22Rv1 (cell line): ENCODE data around the gene SUGP1.

Experiments
- H3K27ac ChIP-seq: fragments of 450-650 bp; 2 replicates; pipeline ENCODE4 v1.5.1; 2017
- CTCF ChIP-seq: fragments of 450-650 bp; IDR thresholded peaks from 2 replicates; pipeline ENCODE4 v1.5.1; 2017; ENCODE audit warnings: mild to moderate bottlenecking
- ZFX ChIP-seq: fragments of 450-650 bp; IDR thresholded peaks from 2 replicates; pipeline ENCODE4 v1.6.1; 2017; ENCODE audit warnings: antibody characterized with exemption, borderline replicate concordance

Gene SUGP1, protein sequence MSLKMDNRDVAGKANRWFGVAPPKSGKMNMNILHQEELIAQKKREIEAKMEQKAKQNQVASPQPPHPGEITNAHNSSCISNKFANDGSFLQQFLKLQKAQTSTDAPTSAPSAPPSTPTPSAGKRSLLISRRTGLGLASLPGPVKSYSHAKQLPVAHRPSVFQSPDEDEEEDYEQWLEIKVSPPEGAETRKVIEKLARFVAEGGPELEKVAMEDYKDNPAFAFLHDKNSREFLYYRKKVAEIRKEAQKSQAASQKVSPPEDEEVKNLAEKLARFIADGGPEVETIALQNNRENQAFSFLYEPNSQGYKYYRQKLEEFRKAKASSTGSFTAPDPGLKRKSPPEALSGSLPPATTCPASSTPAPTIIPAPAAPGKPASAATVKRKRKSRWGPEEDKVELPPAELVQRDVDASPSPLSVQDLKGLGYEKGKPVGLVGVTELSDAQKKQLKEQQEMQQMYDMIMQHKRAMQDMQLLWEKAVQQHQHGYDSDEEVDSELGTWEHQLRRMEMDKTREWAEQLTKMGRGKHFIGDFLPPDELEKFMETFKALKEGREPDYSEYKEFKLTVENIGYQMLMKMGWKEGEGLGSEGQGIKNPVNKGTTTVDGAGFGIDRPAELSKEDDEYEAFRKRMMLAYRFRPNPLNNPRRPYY

DNA sequence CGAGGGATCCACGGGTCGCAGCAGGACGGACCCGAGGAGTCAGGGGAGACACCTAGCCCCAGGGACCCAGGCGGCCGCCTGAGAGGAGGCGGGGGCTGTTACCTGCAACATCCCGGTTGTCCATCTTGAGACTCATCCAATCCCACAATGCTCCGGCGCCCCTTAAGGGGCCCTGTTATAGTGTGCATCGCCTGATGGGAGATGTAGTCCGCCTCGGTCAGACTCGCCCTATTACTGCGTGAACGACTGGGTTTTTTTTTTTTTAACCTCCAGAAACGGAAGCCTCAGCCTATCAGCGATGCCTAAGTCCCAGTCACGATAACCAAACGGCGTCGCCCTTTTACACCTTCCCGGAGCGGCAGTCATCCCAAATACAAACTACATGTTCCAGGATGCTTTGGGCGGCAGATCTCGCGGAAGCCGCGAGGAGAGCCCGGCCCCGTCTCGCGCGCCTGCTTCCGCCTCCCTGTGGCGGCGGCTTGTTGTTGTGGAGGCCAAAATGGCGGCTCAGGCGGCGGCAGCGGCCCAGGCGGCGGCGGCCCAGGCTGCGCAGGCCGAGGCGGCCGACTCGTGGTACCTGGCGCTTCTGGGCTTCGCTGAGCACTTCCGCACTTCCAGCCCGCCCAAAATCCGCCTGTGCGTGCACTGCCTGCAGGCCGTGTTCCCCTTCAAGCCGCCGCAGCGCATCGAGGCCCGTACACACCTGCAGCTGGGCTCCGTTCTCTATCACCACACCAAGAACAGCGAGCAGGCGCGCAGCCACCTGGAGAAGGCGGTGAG is at the start of gene SUGP1, which contains the start of gene MAU2:
Gene SUGP1 (minus strand): TSS at position 149 of the 780 bp plus-strand sequence. CDS start 13 bp downstream, at position 136.
Gene MAU2 (plus strand): TSS at position 469 of the 780 bp plus-strand sequence. CDS start 31 bp downstream, at position 500.
- H3K27ac ChIP-seq: peak within 1 kb of the TSS; percentile 81
- TF ChIP-seq CTCF: no peak

DNA sequence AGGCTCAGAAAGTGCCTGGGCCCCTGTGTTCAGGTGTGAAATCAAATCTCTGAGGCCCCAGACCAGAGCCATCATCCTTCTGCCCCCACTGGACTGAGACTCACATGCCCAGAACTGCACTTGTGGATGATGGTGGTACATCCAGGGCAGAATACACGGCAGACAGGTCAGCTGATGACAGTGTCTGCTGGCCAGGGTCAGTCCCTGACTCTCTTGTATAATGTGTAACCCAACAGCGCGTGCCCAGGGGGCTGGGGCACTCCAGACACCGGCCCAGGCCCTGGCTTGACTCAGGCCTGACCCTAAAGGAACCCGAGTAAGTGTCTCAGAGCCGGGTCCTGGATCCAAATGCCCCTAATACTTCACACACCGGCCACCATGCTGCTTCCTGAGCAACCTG is 47.8 kb upstream of the SUGP1 start:
- H3K27ac ChIP-seq: no peak overlapping the region
- no peak for TF ChIP-seq ZFX
- no peak for TF ChIP-seq CTCF

DNA sequence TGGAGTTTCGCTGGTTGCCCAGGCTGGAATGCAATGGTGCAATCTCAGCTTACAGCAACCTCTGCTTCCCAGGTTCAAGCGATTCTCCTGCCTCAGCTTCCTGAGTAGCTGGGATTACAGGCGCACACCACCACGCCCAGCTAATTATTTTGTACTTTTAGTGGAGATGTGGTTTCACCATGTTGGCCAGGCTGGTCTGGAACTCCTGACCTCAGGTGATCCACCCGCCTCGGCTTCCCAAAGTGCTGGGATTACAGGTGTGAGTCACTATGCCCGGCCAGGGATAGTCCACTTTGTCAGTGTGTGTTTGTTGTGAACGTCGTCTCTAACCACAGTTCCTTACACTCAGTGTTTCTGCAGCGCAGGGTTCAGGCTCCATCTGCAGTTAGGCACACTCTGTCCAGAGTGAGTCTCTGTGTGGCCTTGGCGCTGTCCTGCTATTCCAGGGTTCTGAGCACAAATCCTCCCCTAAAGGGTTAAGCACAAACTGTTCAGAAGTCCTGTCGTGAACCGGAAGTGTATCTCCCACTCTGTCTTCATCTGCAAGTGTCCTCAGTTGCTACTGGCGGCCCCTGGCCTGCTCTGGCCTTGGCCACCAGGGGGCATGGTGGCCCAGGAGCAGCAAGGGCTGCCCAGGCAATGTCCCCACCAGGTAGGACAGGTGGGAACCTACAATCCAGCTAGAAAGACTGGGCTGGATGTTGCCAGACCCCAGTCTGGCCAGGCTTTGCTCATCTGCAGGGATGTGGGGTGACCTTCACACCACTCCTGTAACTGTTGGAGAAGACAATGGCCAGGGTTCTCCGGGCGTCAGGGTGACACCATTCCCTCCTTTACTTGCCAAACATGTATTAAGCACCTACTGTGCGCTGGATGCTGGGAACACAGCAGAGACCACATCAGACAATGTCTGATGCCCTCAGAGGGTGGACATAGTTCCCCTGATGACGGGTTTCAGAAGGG is 46.4 kb upstream of the SUGP1 start:
- no peak for TF ChIP-seq ZFX
- TF ChIP-seq CTCF: peak; percentile 97
- peak overlapping the region; percentile 91 for H3K27ac ChIP-seq

GRCh38 chr19:19362075-19362474 is 41.8 kb upstream of the SUGP1 start:
- peak overlapping the region; percentile 50; the same call in 1 of the 2 replicates for H3K27ac ChIP-seq
- TF ChIP-seq CTCF (no peak), ZFX (no peak)

- H3K27ac ChIP-seq: peak overlapping the region; percentile 50
- TF ChIP-seq ZFX (no peak), CTCF (peak; percentile 87)
Observed at GRCh38 chr19:19361075-19361594, 40.8 kb upstream of the SUGP1 start.

DNA sequence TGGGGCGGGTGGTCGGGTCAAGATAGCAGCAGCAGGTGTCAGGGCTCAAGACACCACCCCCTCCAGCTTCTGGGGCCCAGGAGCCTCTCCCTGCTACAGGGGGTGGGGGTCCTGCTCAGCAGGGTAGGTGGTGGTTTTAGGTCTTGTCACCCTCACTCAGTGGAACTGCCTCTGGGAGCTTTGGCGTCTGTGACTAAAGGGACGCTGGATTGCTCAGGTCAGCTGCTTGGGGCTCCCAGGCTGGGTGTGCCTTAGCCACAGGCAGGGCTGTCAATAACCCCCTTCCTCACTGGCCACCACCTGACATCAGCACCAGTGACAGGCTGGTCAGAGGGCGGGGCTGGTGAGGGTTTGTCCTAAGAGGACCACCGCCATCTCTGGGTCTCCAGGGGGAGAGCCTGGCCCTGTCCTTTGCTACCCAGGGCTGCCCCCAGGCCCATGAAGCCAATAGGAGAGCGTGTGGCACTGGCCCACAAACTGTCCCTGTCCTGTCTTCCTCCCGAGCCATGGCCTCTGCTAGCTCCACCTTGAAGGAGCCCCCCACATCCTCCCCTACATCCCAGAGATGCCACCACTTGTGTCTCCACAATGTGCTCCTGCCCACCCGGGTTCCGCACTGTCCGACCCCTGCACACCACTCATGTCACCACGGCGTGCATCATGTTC is 36.7 kb upstream of the SUGP1 start:
- H3K27ac ChIP-seq: no peak overlapping the region
- TF ChIP-seq CTCF (no peak), ZFX (no peak)
